ENCODE data around the gene PPFIBP1.

DNA sequence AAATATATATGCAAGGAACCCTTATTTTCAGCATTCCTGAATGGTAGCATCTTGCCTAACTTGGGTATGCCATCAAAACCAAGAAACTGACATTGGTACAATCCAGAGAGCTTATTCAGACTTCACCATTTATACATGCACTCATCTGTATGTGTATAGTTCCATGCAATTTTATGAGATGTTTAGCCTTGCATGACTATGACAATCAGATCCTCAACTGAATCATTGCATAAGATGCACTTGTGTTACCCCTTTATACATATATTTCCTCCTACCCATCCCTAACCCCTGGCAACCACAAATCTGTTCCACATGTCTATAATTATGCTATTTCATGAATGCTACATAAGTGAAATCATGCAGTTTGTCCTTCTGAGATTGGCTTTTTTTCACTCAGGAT lies 37.0 kb upstream of the PPFIBP1 start:
- TF ChIP-seq, protein P1, sequence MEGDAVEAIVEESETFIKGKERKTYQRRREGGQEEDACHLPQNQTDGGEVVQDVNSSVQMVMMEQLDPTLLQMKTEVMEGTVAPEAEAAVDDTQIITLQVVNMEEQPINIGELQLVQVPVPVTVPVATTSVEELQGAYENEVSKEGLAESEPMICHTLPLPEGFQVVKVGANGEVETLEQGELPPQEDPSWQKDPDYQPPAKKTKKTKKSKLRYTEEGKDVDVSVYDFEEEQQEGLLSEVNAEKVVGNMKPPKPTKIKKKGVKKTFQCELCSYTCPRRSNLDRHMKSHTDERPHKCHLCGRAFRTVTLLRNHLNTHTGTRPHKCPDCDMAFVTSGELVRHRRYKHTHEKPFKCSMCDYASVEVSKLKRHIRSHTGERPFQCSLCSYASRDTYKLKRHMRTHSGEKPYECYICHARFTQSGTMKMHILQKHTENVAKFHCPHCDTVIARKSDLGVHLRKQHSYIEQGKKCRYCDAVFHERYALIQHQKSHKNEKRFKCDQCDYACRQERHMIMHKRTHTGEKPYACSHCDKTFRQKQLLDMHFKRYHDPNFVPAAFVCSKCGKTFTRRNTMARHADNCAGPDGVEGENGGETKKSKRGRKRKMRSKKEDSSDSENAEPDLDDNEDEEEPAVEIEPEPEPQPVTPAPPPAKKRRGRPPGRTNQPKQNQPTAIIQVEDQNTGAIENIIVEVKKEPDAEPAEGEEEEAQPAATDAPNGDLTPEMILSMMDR (IDR thresholded peaks at IDR 0.05): no peak
- TF ChIP-seq POLR2A (IDR thresholded peaks at IDR 0.05): no peak

Measured in breast epithelium (tissue), 3 donors.